HG03097 (cell line): ENCODE results near the gene CHTOP.

Experiments
- ATAC-seq: cut with Tn5 transposase; IDR thresholded peaks from one replicate; pipeline ENCODE4 v1.9.1; 2021; ENCODE audit not compliant: unreplicated experiment, low FRiP score

Gene CHTOP

GRCh38 chr1:153612111-153612754, 21.6 kb upstream of the CHTOP start:
- ATAC-seq, result no peak

- no peak for ATAC-seq
Measured at GRCh38 chr1:153612755-153613331, 21.0 kb upstream of the CHTOP start, which contains the start of gene S100A16. TSS of gene S100A16 (minus strand) at chr1:153613137. CDS start at chr1:153608151, 4,986 bp downstream.

GRCh38 chr1:153613406-153613805, 20.5 kb upstream of the CHTOP start:
- no peak for ATAC-seq

GRCh38 chr1:153614189-153614900, 19.5 kb upstream of the CHTOP start:
- no peak for ATAC-seq

GRCh38 chr1:153614906-153615305, 19.0 kb upstream of the CHTOP start:
- ATAC-seq, result no peak

GRCh38 chr1:153615406-153615805, 18.5 kb upstream of the CHTOP start:
- ATAC-seq, result no peak

GRCh38 chr1:153616144-153616916, 17.5 kb upstream of the CHTOP start, which contains the start of gene S100A14:
TSS of gene S100A14 (minus strand) at chr1:153616325. CDS start at chr1:153615858, 467 bp downstream.
- no peak for ATAC-seq

- ATAC-seq, result no peak
Measured at GRCh38 chr1:153616917-153617311, 17.0 kb upstream of the CHTOP start.

- peak; percentile 69 for ATAC-seq
Measured at GRCh38 chr1:153617663-153618062, 16.2 kb upstream of the CHTOP start.

GRCh38 chr1:153619171-153619570, 14.7 kb upstream of the CHTOP start:
- no peak for ATAC-seq

- ATAC-seq, result no peak
Measured at GRCh38 chr1:153623101-153623500, 10.8 kb upstream of the CHTOP start.

GRCh38 chr1:153624965-153625611, 8.8 kb upstream of the CHTOP start:
- ATAC-seq, result no peak

- ATAC-seq, result no peak
Measured at GRCh38 chr1:153626477-153626903, 7.4 kb upstream of the CHTOP start.

- no peak for ATAC-seq
Measured at GRCh38 chr1:153626904-153627714, 6.8 kb upstream of the CHTOP start, which contains the start of gene S100A13. TSS of gene S100A13 (minus strand) at chr1:153627505. CDS start at chr1:153626472, 1,033 bp downstream.

- ATAC-seq, result no peak
Measured at GRCh38 chr1:153627715-153628626, 5.9 kb upstream of the CHTOP start, which contains the start of gene S100A1. TSS of gene S100A1 (plus strand) at chr1:153628434. CDS start at chr1:153630522, 2,088 bp downstream.

GRCh38 chr1:153628638-153629342, 5.1 kb upstream of the CHTOP start:
- no peak for ATAC-seq

GRCh38 chr1:153629343-153629665, 4.6 kb upstream of the CHTOP start:
- no peak for ATAC-seq

GRCh38 chr1:153629971-153630370, 3.9 kb upstream of the CHTOP start:
- ATAC-seq, result no peak
